ENCODE data around the gene FCGR3B.
"Not testable (repeated sequence)": the region's sequence is repeated elsewhere in the genome, so short reads cannot be mapped to it uniquely, and the experiment has no call there.

GRCh38 chr1:161618517-161618916 lies 12.5 kb downstream of the FCGR3B start:
- not testable (repeated sequence) for TF ChIP-seq POLR2A (IDR thresholded peaks at IDR 0.05; ENCODE audit: low read depth, low read length); POLR2AphosphoS5 (IDR thresholded peaks at IDR 0.05; ENCODE audit: low read depth, low read length); TAF1 (IDR thresholded peaks at IDR 0.05; ENCODE audit: borderline replicate concordance, low read depth, low read length)

Data from GM12892 (cell line).